ENCODE results near the gene SLC26A11. TPM values are rescaled to one million over a fixed set of nuclear protein-coding genes. Genes with fewer than 3 reads are reported as not detected.
"Not testable (repeated sequence)": the region's sequence is repeated elsewhere in the genome, so short reads cannot be mapped to it uniquely, and the experiment has no call there.

Gene SLC26A11
- total RNA-seq, 2 experiments from 2014 or later: 1.6 to 1.7 TPM

- peak; percentile 85 for DNase-seq
- Mint-ChIP-seq H3K36me3 (ENCODE audit: low read depth) (no peaks in the 10 kb centered on the region), H3K27me3 (no peaks in the 10 kb centered on the region), H3K27ac (peak overlapping the region; percentile 80), H3K9me3 (no peaks in the 10 kb centered on the region), H3K4me1 (ENCODE audit: low read depth) (peaks cover 52% of the 10 kb centered on the region), H3K4me3 (no peak overlapping the region)
- intact Hi-C loops (cut with micrococcal nuclease): no loop called here
- POLR2A ChIA-PET: interaction anchor here (1.4 to 3.0 kb wide), 3 partner anchors 10 to 16 kb away, joined by 4 to 30 read pairs (median 7); no protein-coding TSS in a partner anchor
- ATAC-seq: peak; percentile 67
- no peak for TF ChIP-seq CTCF (IDR thresholded peaks at IDR 0.05)
- CTCF ChIA-PET: interaction anchor here (0.8 to 2.1 kb wide), 5 partner anchors 10 to 70 kb away, joined by 3 to 8 read pairs (median 4); partner anchors contain the start of genes SGSH and SLC26A11
Observed at GRCh38 chr17:80254396-80255251, 34.4 kb downstream of the SLC26A11 start.

- intact Hi-C loops (cut with micrococcal nuclease): no loop called here
- POLR2A ChIA-PET: interaction anchor here (1.4 to 3.0 kb wide), 3 partner anchors 8 to 11 kb away, joined by 6 to 30 read pairs (median 7); no protein-coding TSS in a partner anchor
- Mint-ChIP-seq H3K9me3 (no peaks in the 10 kb centered on the region), H3K4me3 (no peak overlapping the region), H3K36me3 (ENCODE audit: low read depth) (no peaks in the 10 kb centered on the region), H3K27me3 (no peaks in the 10 kb centered on the region), H3K27ac (no peak overlapping the region), H3K4me1 (ENCODE audit: low read depth) (peaks cover 55% of the 10 kb centered on the region)
- no peak for DNase-seq
- CTCF ChIA-PET: no interaction called here
- no peak for TF ChIP-seq CTCF (IDR thresholded peaks at IDR 0.05)
- no peak for ATAC-seq
Observed at GRCh38 chr17:80256034-80256350, 35.8 kb downstream of the SLC26A11 start.

GRCh38 chr17:80257716-80258213, 37.5 kb downstream of the SLC26A11 start:
- H3K4me1 Mint-ChIP-seq (ENCODE audit: low read depth): peaks cover 63% of the 10 kb centered on the region
- peak overlapping the region; percentile 92 for H3K27ac Mint-ChIP-seq
- no peaks in the 10 kb centered on the region for H3K36me3 Mint-ChIP-seq (ENCODE audit: low read depth)
- DNase-seq (no peak), ATAC-seq (no peak)
- intact Hi-C loops (cut with micrococcal nuclease): no loop called here
- no peak for TF ChIP-seq CTCF (IDR thresholded peaks at IDR 0.05)
- POLR2A ChIA-PET: interaction anchor here (2.1 to 2.3 kb wide), 2 partner anchors 13 to 38 kb away, joined by 6 to 11 read pairs; partner anchors contain the start of genes SGSH and SLC26A11
- CTCF ChIA-PET: interaction anchor here (2.0 kb wide), 1 partner anchor 62 kb away, joined by 7 read pairs; no protein-coding TSS in a partner anchor
- no peaks in the 10 kb centered on the region for H3K9me3 Mint-ChIP-seq
- no peak overlapping the region for H3K4me3 Mint-ChIP-seq
- no peaks in the 10 kb centered on the region for H3K27me3 Mint-ChIP-seq

- Mint-ChIP-seq H3K4me1 (ENCODE audit: low read depth) (peaks cover 58% of the 10 kb centered on the region), H3K27ac (peak overlapping the region; percentile 92), H3K4me3 (peak overlapping the region; percentile 82)
- H3K27me3 Mint-ChIP-seq; intact Hi-C loops (cut with micrococcal nuclease); H3K9me3 Mint-ChIP-seq; ATAC-seq; H3K36me3 Mint-ChIP-seq (ENCODE audit: low read depth): not testable (repeated sequence)
- ChIA-PET CTCF (interaction anchor here (0.8 to 2.0 kb wide), 2 partner anchors 59 to 63 kb away, joined by 3 to 7 read pairs; no protein-coding TSS in a partner anchor), POLR2A (interaction anchor here (2.1 to 2.3 kb wide), 2 partner anchors 12 to 38 kb away, joined by 6 to 11 read pairs; partner anchors contain the start of genes SGSH and SLC26A11)
- peak; percentile 33 for DNase-seq
Observed at GRCh38 chr17:80258296-80258695, 38.1 kb downstream of the SLC26A11 start.

GRCh38 chr17:80259457-80260068, 39.3 kb downstream of the SLC26A11 start:
- ATAC-seq (no peak), DNase-seq (peak; percentile 42)
- no peaks in the 10 kb centered on the region for H3K27me3 Mint-ChIP-seq
- H3K4me3 Mint-ChIP-seq: peak overlapping the region; percentile 82
- H3K36me3 Mint-ChIP-seq (ENCODE audit: low read depth): peaks cover 8% of the 10 kb centered on the region
- ChIA-PET CTCF (interaction anchor here (2.0 kb wide), 1 partner anchor 64 kb away, joined by 7 read pairs; no protein-coding TSS in a partner anchor), POLR2A (interaction anchor here (0.9 to 2.3 kb wide), 6 partner anchors 8 to 114 kb away, joined by 3 to 11 read pairs (median 4); partner anchors contain the start of genes SGSH and SLC26A11)
- intact Hi-C loops (cut with micrococcal nuclease): no loop called here
- no peak for TF ChIP-seq CTCF (IDR thresholded peaks at IDR 0.05)
- H3K4me1 Mint-ChIP-seq (ENCODE audit: low read depth): peaks cover 48% of the 10 kb centered on the region
- no peaks in the 10 kb centered on the region for H3K9me3 Mint-ChIP-seq
- peak overlapping the region; percentile 92 for H3K27ac Mint-ChIP-seq
